Left cardiac atrium (tissue), 4 donors: ENCODE measurements around the gene ZNF681. TPM values are rescaled to one million over a fixed set of nuclear protein-coding genes. Genes with fewer than 3 reads are reported as not detected.
"Not testable (repeated sequence)": the region's sequence is repeated elsewhere in the genome, so short reads cannot be mapped to it uniquely, and the experiment has no call there.

Experiments used
- ATAC-seq, 2 donors: fragments of 200-7000 bp; cut with Tn5 transposase; one replicate each; pipeline ENCODE4 v1.9.1; 2020; ENCODE audit warnings: mild to moderate bottlenecking in 2 of 2, moderate library complexity in 2 of 2
- DNase-seq: peaks from one replicate; pipeline ENCODE4 v3.0.0-alpha.2; 2020
- intact Hi-C, 2 donors: fragments of 100-400 bp; cut with DNase I; formaldehyde crosslinking; loops; one replicate each; pipeline versions ENCODE4 v1.14.1 to v1.15.1; 2022 to 2023
- total RNA-seq, 2 donors: library from RNA; stranded (reverse); fragmentation: NEBNext Ultra II Directional; extraction: Animal tissue kit (Norgen Biotek cat#: 25700); gene quantifications; one replicate each; pipeline ENCODE4 v1.2.1, GENCODE V29; 2021
- donor health status: DM: no; HTN: yes; CAD: no.
- donor health status: DM: no; HTN: yes; CAD: no; lungs with severe emphysema.
- donor health status: DM: yes; HTN: yes; CAD: no.
- donor health status: Dilated cardiomyopathy.

ZNF681 gene
- total RNA-seq, 2 donors from 2014 or later: 0.85 to 1.4 TPM

GRCh38 chr19:23776507-23777205 is 18.0 kb upstream of the ZNF681 start:
- no peak for ATAC-seq
- no peak for DNase-seq
- intact Hi-C loops: no loop called here

DNA sequence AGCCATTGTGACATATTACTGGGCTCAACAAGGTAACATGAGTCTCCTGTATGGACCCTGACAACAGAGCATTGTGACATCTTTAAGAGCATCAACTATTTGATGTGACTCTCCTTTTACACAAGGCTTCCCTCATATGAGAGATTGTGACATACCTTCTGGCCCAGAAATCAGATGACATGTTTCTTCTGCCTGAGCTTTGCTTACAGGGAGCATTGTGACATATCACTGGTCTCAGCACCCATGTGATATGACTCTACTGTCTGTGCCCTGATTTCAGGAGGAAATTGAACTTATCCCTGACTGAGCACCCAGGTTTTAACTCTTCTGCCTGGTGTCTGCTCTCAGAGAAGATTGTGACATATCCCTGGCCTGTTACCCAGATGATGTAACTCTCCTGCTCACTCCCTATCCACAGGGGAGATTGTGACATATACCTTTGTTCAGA is 15.9 kb upstream of the ZNF681 start:
- DNase-seq (no peak), ATAC-seq (peak in 1 of 2 donors; percentile 27)
- intact Hi-C loops: no loop called here

DNA sequence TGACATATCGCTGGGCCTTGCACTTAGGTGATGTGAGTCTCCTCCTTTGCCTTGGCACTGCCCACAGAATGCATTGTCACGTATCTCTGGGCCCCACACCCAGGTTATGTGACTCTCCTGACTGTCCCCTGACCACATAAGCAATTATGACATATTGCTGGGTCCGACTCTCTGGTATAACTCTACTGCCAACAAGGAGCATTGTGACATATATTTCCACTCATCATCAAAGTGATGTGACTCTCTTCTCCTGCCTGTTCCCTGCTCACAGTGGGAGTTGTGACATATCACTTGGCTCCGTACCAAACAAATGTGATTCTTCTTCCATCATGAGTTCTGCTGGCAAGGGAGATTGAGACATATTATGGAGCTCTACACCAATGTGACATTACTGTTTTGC is 15.4 kb upstream of the ZNF681 start:
- ATAC-seq (no peak), DNase-seq (no peak)
- intact Hi-C loops: no loop called here

GRCh38 chr19:23772675-23773063 is 14.0 kb upstream of the ZNF681 start:
- intact Hi-C loops: no loop called here
- DNase-seq (no peak), ATAC-seq (no peak)

DNA sequence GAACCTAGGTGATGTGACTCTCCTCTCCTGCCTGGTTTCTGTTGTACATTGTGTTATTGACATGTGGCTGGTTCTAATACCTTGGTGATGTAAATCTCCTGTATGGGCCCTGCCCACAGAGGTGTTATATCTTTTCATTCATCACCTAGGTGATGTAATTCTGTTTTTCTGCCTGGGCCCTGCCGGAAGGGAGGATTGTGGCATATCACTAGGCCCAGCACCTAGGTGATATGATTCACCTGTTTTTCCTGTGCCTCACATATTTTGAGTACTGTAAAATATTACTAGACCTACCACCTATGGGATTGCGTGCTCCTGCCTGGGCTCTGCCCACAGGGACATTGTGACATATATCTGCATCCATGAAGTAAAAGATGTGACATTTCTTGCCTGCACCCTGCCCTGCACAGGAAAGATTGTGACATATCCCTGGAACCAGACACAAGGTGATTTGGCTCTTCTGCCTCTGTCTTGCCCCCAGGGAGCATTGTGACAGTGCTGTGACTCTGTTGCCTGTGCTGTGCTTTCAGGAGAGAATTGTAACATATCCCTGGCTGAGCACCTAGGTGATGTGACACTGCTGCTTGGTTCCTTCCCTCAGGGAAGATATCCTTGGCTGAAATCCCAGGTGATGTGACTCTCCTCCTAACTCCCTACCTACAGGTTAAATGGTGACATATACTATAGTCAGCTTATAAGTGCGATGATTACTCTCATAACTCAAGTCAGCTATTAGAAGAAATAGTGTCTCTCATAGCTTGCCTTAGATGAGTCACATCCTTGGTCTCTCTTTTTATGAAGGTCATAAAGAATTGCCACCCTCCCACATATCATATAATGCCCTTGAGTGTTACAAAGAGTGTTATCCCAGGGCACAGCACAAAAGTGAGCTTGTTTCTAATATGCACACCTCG is 13.3 kb upstream of the ZNF681 start:
- intact Hi-C loops: no loop called here
- DNase-seq (no peak), ATAC-seq (no peak)

DNA sequence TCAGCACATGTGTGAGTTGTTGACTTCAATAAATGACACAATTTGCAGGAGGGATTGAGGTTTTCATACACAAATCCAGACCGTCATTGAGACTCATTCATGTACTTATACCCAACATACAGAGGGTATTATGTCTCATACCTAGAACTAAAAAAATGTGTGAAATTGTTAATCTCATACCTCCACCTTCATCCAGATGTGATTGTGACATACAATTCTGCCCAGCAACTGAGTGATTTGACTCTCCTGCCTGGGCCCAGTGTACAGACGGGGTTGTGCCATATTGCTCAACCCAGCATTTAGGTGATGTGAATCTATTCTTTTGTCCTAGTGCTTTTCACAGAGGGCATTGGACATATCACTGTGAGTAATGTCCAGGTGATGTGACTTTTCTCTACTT is 12.6 kb upstream of the ZNF681 start:
- intact Hi-C loops: no loop called here
- DNase-seq (no peak), ATAC-seq (no peak)

GRCh38 chr19:23770672-23771250 is 12.1 kb upstream of the ZNF681 start:
- intact Hi-C loops: no loop called here
- ATAC-seq (no peak), DNase-seq (no peak)

DNA sequence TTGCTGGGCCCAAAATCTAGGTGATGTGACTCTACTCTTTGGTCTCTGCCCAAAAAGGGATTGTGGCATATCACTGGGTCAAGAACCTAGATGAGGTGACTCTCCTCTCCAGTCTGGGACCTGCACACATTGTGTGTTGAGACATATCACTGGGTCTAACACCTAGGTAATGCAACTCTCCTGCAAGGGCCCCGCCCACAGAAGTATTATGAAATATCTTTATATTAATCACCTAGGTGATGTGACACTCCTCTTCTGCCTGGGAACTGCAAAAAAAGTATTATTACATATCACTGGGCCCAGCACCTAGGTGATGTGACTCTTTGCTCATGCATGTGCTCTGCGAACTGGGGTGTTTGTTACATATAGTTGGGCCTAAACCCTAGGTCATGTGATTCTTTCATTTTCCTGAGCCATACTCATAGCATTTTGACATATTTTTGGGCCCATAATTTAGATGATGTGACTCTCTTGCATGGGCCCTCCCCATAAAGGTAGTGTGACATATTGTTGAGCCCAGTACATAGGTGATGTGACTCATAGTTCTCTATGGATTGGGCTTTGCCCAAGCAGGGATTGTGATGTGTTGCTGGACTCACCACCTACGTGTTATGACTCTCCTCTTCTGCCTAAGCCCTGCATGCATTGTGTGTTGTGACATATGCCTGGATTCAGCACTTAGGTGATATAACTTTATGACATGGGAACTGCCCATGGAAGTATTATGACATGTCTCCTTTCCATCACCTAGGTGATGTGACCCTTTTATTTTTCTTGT is 11.2 kb upstream of the ZNF681 start:
- ATAC-seq (no peak), DNase-seq (no peak)
- intact Hi-C loops: no loop called here

DNA sequence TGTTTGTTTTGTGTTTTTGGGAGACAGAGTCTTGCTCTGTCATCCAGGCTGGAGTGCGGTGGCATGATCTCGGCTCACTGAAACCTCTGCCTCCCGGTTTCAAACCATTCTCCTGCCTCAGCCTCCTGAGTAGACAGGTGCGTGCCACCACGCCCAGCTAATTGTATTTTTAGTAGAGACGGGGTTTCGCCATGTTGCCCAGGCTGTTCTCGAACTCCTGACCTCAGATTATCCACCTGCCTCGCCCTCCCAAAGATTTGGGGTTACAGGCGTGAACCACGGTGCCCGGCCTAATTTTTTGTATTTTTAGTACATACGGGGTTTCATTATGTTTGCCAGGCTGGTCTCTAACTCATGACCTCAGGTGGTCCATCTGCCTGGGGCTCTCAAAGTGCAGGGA is 8.3 kb upstream of the ZNF681 start:
- intact Hi-C loops: no loop called here
- no peak for ATAC-seq

GRCh38 chr19:23764781-23765180 is 6.1 kb upstream of the ZNF681 start:
- no peak for DNase-seq
- ATAC-seq: no peak
- intact Hi-C loops: no loop called here

More for the DNA sequence above, 8.3 kb upstream of the ZNF681 start:
- no peak for DNase-seq

- peak; percentile 94 for ATAC-seq
- DNase-seq: peak; percentile 88
- intact Hi-C loops: no loop called here
Observed at GRCh38 chr19:23762884-23763711, 4.4 kb upstream of the ZNF681 start.

GRCh38 chr19:23762548-23762883 is 3.8 kb upstream of the ZNF681 start:
- ATAC-seq: no peak
- DNase-seq: no peak
- intact Hi-C loops: no loop called here

DNA sequence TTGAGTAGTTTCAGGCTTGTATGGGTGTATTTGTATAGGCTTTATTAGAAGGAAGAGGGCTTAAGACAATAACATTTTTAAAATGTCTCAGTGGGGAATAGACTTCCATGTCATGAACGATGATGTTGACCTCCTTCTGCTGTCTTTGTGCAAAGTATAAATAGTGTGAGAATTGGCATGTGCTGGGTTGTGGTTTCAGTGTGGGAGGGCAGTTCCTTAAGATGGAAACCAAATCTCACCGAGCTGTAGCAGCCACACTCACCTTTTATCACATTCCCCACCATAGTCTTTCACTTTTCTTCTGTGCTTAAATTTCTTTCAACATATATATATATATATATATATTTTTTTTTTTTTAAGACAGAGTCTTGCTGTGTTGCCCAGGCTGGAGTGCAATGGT is 1.6 kb upstream of the ZNF681 start:
- DNase-seq, intact Hi-C loops, ATAC-seq: not testable (repeated sequence)

DNA sequence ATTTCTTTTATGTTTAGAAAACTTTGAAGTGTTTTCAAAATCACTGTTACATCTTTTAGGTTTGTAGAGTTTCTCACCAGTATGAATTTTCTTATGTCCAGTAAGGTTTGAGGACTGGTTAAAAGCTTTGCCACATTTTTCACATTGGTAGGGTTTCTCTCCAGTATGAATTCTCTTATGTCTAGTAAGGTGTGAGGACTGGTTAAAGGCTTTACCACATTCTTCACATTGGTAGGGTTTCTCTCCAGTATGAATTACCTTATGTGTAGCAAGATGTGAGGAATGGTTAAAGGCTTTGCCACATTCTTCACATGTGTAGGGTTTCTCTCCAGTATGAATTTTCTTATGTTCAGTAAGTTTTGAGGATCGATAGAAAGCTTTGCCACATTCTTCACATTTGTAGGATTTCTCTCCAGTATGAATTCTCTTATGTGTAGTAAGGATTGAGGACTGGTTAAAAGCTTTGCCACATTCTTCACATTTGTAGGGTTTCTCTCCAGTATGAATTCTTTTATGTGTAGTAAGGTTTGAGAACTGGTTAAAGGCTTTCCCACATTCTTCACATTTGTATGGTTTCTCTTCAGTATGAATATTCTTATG is 15.0 kb downstream of the ZNF681 start:
- DNase-seq, intact Hi-C loops, ATAC-seq: not testable (repeated sequence)

- ATAC-seq, DNase-seq, intact Hi-C loops: not testable (repeated sequence)
Observed at GRCh38 chr19:23730729-23731465, 27.8 kb downstream of the ZNF681 start.

DNA sequence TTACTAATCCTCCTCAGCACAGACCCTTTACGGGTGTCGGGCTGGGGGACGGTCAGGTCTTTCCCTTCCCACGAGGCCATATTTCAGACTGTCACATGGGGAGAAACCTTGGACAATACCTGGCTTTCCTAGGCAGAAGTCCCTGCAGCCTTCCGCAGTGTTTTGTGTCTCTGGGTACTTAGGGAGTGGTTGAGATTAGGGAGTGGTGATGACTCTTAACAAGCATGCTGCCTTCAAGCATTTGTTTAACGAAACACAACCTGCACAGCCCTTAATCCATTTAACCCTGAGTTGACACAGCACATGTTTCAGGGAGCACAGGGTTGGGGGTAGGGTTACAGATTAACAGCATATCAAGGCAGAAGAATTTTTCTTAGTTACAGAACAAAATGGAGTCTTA is 34.5 kb downstream of the ZNF681 start:
- intact Hi-C loops, ATAC-seq, DNase-seq: not testable (repeated sequence)

DNA sequence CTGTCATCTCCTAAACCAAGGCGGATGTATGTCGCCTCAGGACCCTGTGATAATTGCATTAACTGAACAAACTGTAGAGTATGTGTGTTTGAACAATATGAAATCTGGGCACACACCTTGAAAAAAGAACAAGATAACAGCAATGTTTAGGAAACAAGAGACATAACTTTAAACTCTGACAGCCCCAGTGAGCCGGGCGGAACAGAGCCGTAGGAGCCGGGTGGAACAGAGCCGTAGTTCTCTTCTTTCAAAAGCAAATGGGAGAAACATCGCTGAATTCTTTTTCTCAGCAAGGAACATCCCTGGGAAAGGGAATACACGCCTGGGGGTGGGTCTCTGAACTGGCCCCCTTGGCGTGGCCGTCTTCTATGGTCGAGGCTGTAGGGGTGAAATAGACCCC is 39.9 kb downstream of the ZNF681 start:
- no peak for DNase-seq
- no peak for ATAC-seq
- intact Hi-C loops: no loop called here
